Measurements from ENCODE around the gene NFATC1. TPM values are rescaled to one million over a fixed set of nuclear protein-coding genes. Genes with fewer than 3 reads are reported as not detected.
A peak's percentile ranks its signal among the peaks of the same experiment; 100 is the strongest.

Gene NFATC1
- total RNA-seq, 2 donors from 2014 or later = 2.9 to 4.4 TPM

DNA sequence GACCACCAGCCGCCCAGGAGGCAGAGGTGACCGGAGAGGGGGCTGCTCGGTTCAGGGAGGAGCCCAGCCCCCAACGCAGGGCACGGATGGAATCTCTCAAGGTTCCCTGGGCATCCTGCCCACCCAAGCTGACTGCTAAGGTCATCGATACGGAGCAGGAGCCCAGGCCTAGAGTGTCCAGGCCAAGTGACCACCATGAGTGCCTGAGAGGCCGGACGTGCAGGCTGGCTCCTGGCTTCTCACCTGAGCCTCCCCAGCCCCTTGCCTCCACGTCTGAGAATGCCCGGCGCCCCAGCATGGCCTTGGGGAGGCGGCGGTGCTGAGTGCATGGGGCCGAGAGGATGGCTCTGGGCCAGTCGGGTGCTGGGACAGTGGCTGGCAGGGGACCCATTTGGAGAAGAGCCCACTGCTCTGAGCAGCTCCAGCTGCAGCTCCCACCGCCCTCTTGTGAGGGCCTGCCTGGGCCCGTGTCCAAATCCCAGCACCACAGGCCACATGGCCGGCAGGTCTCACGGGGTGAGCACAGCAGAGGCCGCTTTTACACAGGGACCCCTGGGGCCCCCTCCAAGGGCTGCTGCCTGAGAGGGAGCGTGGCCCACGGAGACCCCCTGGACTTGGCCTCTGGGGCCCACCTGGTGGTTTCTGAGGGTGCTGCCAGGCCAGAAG lies 181.1 kb downstream of the NFATC1 start:
- ATAC-seq = no peak
- intact Hi-C loops (cut with DNase I, micrococcal nuclease) = no loop called here
- DNase-seq = peak; percentile 24 to 37

DNA sequence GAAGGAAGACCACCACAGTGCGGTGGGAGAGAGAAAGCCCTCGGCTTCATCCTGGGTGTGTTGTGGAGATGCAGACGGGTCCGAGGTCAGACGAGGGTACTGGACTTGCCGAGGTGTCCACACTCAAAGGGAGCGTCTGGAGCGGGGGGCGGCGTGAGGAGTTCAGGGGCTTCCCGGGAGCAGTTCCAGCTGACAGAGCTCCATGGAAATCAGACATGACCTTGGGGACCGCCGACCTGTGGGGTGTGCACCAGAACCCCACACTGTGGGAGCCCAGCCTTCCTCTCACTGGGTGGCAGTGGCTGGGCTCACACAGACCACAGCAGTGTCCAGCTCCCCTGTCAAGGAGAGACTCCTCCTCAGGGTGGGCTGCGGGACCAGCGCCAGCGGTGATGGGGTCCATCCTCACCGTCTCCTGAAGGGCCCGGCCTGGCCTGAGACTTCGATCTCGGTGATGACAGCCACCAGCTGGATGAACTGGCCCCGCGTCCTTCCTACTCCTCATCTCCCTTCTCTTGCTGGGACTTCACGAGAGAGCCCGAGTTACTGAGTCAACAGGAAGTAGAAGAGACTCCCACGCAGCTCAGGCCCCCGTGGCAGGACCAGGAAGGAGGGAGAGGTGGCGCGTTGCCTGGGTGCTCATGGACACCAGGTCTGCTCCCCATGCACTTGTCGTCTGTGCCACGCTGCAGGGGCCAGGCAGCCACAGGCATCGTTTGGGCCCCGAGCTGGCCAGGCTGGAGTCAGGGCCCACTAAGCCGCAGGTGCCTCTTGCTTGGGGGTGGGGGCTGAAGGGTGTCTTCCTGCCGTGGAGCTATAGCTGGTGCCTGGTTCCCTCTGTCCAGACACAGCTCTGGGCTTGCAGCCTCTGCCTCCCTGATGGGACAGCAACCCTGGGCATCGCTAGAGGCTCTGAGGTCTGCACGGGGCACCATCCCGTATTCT lies 182.0 kb downstream of the NFATC1 start:
- intact Hi-C loops (cut with DNase I, micrococcal nuclease) = no loop called here
- DNase-seq (peak in 1 of 2 donors; percentile 25), ATAC-seq (no peak)

GRCh38 chr18:79578396-79579260 lies 182.9 kb downstream of the NFATC1 start:
- intact Hi-C loops (cut with DNase I, micrococcal nuclease) = no loop called here
- ATAC-seq = no peak
- peak in 1 of 2 donors; percentile 19 for DNase-seq
